Measurements from ENCODE around the gene ANKRD63. TPM values are rescaled to one million over a fixed set of nuclear protein-coding genes. Genes with fewer than 3 reads are reported as not detected.

The ANKRD63 gene
- total RNA-seq, 2 donors from 2014 or later: not detected

GRCh38 chr15:40298216-40298935, 15.5 kb upstream of the ANKRD63 start:
- no peak for DNase-seq (ENCODE audit: low spot score)
- intact Hi-C loops (cut with DNase I): no loop called here

GRCh38 chr15:40297356-40297755, 14.5 kb upstream of the ANKRD63 start:
- DNase-seq (ENCODE audit: low spot score): no peak
- intact Hi-C loops (cut with DNase I): no loop called here

GRCh38 chr15:40296561-40297230, 13.8 kb upstream of the ANKRD63 start:
- DNase-seq (ENCODE audit: low spot score): no peak
- intact Hi-C loops (cut with DNase I): no loop called here

- no peak for DNase-seq (ENCODE audit: low spot score)
- intact Hi-C loops (cut with DNase I): no loop called here
Observed at GRCh38 chr15:40295877-40296560, 13.2 kb upstream of the ANKRD63 start.

GRCh38 chr15:40295297-40295696, 12.4 kb upstream of the ANKRD63 start:
- intact Hi-C loops (cut with DNase I): no loop called here
- DNase-seq (ENCODE audit: low spot score): no peak

- DNase-seq (ENCODE audit: low spot score): no peak
- intact Hi-C loops (cut with DNase I): no loop called here
Observed at GRCh38 chr15:40293905-40294895, 11.3 kb upstream of the ANKRD63 start.

GRCh38 chr15:40293006-40293405, 10.1 kb upstream of the ANKRD63 start:
- DNase-seq (ENCODE audit: low spot score): no peak

GRCh38 chr15:40292246-40292645, 9.4 kb upstream of the ANKRD63 start:
- intact Hi-C loops (cut with DNase I): no loop called here
- no peak for DNase-seq (ENCODE audit: low spot score)

More at GRCh38 chr15:40293006-40293405, 10.1 kb upstream of the ANKRD63 start:
- intact Hi-C loops (cut with DNase I): no loop called here

- intact Hi-C loops (cut with DNase I): no loop called here
- no peak for DNase-seq (ENCODE audit: low spot score)
Observed at GRCh38 chr15:40290918-40291574, 8.2 kb upstream of the ANKRD63 start.

GRCh38 chr15:40290545-40290917, 7.7 kb upstream of the ANKRD63 start:
- no peak for DNase-seq (ENCODE audit: low spot score)
- intact Hi-C loops (cut with DNase I): no loop called here

GRCh38 chr15:40289140-40289775, 6.4 kb upstream of the ANKRD63 start:
- intact Hi-C loops (cut with DNase I): no loop called here
- DNase-seq (ENCODE audit: low spot score): no peak

GRCh38 chr15:40287968-40288367, 5.1 kb upstream of the ANKRD63 start:
- DNase-seq (ENCODE audit: low spot score): no peak
- intact Hi-C loops (cut with DNase I): no loop called here

GRCh38 chr15:40287505-40287904, 4.6 kb upstream of the ANKRD63 start:
- DNase-seq (ENCODE audit: low spot score): no peak
- intact Hi-C loops (cut with DNase I): no loop called here

- no peak for DNase-seq (ENCODE audit: low spot score)
- intact Hi-C loops (cut with DNase I): no loop called here
Observed at GRCh38 chr15:40286794-40287193, 3.9 kb upstream of the ANKRD63 start.

GRCh38 chr15:40286061-40286532, 3.2 kb upstream of the ANKRD63 start:
- DNase-seq (ENCODE audit: low spot score): no peak
- intact Hi-C loops (cut with DNase I): no loop called here

GRCh38 chr15:40285554-40286011, 2.7 kb upstream of the ANKRD63 start:
- DNase-seq (ENCODE audit: low spot score): no peak
- intact Hi-C loops (cut with DNase I): no loop called here

GRCh38 chr15:40285151-40285550, 2.3 kb upstream of the ANKRD63 start:
- intact Hi-C loops (cut with DNase I): no loop called here
- DNase-seq (ENCODE audit: low spot score): no peak

GRCh38 chr15:40283615-40284300, 894 bp upstream of the ANKRD63 start:
- DNase-seq (ENCODE audit: low spot score): no peak
- intact Hi-C loops (cut with DNase I): no loop called here

Measured in posterior vena cava (tissue), 2 donors.